Ishikawa (cell line): ENCODE results near the gene IDH3B.

Source experiments
- CEBPB ChIP-seq: IDR thresholded peaks from 2 replicates; pipeline ENCODE4 v1.6.1; 2012
- CREB1 ChIP-seq: IDR thresholded peaks from 2 replicates; pipeline ENCODE4 v1.6.1; 2012; ENCODE audit warnings: low read depth
- EGR1 ChIP-seq: IDR thresholded peaks from 2 replicates; pipeline ENCODE4 v1.6.1; 2012
- EP300 ChIP-seq: IDR thresholded peaks from 2 replicates; pipeline ENCODE4 v1.6.1; 2012; ENCODE audit warnings: borderline replicate concordance
- FOXM1 ChIP-seq: IDR thresholded peaks from 2 replicates; pipeline ENCODE4 v1.6.1; 2012; ENCODE audit warnings: low read depth, borderline replicate concordance
- MAX ChIP-seq: IDR thresholded peaks from 2 replicates; pipeline ENCODE4 v1.6.1; 2012
- NFIC ChIP-seq: IDR thresholded peaks from 2 replicates; pipeline ENCODE4 v1.6.1; 2012
- RAD21 ChIP-seq: IDR thresholded peaks from 2 replicates; pipeline ENCODE4 v1.6.1; 2012; ENCODE audit warnings: low read depth
- TAF1 ChIP-seq: IDR thresholded peaks from 2 replicates; pipeline ENCODE4 v1.6.1; 2012; ENCODE audit warnings: low read depth, mild to moderate bottlenecking
- TCF12 ChIP-seq: IDR thresholded peaks from 2 replicates; pipeline ENCODE4 v1.6.1; 2012; ENCODE audit warnings: low read depth
- TEAD4 ChIP-seq: IDR thresholded peaks from 2 replicates; pipeline ENCODE4 v1.6.1; 2012
- YY1 ChIP-seq: IDR thresholded peaks from 2 replicates; pipeline ENCODE4 v1.6.1; 2012; ENCODE audit warnings: low read depth
- ZBTB7A ChIP-seq: IDR thresholded peaks from 2 replicates; pipeline ENCODE4 v1.6.1; 2012; ENCODE audit warnings: low read depth
- TF ChIP-seq, protein P1 (sequence below): IDR thresholded peaks from 2 replicates; pipeline ENCODE4 v1.6.1; 2012
- TF ChIP-seq, protein P2 (sequence below): IDR thresholded peaks from 2 replicates; pipeline ENCODE4 v1.6.1; 2012; ENCODE audit warnings: low read depth, mild to moderate bottlenecking

The IDH3B gene

DNA sequence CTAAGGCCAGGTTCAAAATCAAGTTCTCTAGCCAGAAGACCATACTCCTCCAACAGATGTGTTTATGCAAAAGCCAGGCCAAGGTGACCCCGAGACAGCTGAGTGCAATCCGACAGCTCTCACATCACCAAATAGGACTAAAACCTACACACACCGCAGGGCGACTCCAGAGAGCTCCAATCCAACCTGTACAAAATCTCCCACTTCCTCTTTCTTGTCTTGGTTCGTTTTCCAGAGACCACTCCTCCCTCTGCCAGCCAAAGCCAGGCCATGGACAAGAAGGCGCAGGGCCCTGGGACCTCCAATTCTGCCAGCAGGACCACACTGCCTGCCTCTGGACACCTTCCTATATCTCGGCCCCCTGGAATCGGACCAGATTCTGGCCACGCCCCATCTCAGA is 23.1 kb downstream of the IDH3B start:
- TF ChIP-seq, protein P1, sequence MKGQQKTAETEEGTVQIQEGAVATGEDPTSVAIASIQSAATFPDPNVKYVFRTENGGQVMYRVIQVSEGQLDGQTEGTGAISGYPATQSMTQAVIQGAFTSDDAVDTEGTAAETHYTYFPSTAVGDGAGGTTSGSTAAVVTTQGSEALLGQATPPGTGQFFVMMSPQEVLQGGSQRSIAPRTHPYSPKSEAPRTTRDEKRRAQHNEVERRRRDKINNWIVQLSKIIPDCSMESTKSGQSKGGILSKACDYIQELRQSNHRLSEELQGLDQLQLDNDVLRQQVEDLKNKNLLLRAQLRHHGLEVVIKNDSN, result no peak
- TF ChIP-seq FOXM1, result no peak
- no peak for TF ChIP-seq ZBTB7A
- TF ChIP-seq EGR1, result no peak
- no peak for TF ChIP-seq TAF1

DNA sequence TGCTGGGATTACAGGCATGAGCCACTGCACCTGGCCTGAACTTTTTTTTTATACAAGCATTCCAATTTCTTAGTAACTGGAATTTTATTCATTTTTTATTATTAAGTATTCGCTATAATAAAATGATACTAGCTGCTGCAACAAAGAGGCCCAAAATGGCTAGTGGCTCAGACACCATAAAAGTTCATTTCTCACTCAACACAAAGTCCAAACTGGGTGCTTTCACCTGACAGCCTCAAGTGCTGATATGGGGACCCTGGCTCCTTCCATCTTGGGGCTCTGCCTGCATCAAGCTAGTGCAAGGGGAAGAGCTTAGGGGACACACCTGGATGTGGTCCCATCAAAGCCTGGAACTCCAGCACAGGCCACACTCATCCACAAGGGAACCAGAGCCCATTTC is 23.8 kb downstream of the IDH3B start:
- TF ChIP-seq EGR1, result no peak
- TF ChIP-seq FOXM1, result no peak
- no peak for TF ChIP-seq ZBTB7A
- TF ChIP-seq CREB1, result no peak
- TF ChIP-seq EP300, result no peak
- no peak for TF ChIP-seq TEAD4

GRCh38 chr20:2637246-2637645 is 26.8 kb downstream of the IDH3B start:
- TF ChIP-seq TAF1, result no peak
- no peak for TF ChIP-seq FOXM1
- TF ChIP-seq, protein P2, sequence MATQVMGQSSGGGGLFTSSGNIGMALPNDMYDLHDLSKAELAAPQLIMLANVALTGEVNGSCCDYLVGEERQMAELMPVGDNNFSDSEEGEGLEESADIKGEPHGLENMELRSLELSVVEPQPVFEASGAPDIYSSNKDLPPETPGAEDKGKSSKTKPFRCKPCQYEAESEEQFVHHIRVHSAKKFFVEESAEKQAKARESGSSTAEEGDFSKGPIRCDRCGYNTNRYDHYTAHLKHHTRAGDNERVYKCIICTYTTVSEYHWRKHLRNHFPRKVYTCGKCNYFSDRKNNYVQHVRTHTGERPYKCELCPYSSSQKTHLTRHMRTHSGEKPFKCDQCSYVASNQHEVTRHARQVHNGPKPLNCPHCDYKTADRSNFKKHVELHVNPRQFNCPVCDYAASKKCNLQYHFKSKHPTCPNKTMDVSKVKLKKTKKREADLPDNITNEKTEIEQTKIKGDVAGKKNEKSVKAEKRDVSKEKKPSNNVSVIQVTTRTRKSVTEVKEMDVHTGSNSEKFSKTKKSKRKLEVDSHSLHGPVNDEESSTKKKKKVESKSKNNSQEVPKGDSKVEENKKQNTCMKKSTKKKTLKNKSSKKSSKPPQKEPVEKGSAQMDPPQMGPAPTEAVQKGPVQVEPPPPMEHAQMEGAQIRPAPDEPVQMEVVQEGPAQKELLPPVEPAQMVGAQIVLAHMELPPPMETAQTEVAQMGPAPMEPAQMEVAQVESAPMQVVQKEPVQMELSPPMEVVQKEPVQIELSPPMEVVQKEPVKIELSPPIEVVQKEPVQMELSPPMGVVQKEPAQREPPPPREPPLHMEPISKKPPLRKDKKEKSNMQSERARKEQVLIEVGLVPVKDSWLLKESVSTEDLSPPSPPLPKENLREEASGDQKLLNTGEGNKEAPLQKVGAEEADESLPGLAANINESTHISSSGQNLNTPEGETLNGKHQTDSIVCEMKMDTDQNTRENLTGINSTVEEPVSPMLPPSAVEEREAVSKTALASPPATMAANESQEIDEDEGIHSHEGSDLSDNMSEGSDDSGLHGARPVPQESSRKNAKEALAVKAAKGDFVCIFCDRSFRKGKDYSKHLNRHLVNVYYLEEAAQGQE, result no peak
- TF ChIP-seq NFIC, result no peak
- no peak for TF ChIP-seq YY1
- TF ChIP-seq, protein P1, result no peak
- no peak for TF ChIP-seq ZBTB7A
- no peak for TF ChIP-seq TCF12
- no peak for TF ChIP-seq CREB1

- TF ChIP-seq TEAD4, result no peak
- TF ChIP-seq, protein P2, result no peak
- TF ChIP-seq, protein P1, result no peak
- no peak for TF ChIP-seq MAX
- TF ChIP-seq CREB1, result no peak
- no peak for TF ChIP-seq NFIC
Observed at GRCh38 chr20:2633381-2633780, 30.6 kb downstream of the IDH3B start.

DNA sequence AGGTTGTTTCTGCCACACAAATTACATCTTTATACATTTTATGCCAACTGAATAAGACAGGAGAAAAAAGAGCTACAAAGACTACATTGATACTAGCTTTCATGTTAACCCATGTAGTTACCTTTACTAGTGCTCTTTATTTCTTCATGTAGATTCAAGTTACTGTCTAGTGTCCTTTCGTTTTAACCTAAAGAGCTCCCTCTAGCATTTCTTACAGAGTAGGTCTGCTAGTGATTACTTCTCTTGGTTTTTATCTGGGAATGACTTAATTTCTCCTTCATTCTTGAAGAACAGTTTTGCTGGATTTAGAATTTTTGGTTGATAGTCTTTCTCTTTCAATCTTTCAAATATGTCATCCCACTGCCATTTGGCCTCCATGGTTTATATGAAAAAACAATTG is 32.8 kb downstream of the IDH3B start:
- TF ChIP-seq YY1 (no peak), RAD21 (peak; percentile 23; the same call in 1 of the 2 replicates)

DNA sequence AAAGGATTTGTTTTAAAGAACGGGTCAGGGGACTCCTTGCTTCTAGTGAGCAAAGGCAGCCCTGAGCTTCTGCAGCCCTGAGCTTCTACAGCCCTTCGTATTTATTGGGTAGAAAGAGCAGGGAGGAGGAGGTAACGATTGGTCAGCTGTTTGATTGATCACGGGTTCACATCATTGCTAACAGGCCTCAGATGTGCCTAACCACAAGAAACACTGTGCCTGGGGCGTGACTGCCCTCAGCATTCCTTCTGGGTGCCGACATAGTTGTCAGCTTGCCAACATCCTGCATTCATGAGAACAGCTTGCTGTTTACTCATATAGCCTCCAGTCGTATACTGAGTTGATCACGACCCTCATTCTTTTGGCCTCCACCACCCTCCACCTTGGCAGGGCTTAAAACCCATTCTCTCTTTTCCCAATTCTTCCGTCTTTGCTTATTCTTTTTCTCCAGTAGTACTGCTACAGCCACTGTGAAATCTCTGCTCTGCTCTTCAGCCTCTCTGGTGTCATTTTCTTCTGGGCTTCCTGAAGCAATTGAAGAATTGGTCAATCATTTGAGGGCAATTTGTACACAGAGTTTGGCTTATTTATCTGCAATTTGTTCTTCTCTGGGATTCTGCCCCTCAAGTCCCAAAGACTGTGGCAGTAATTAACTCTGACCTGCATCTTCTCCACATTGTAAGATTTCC is 37.0 kb downstream of the IDH3B start:
- TF ChIP-seq MAX (peak; percentile 44; the same call in 1 of the 2 replicates), YY1 (no peak), ZBTB7A (no peak), CREB1 (no peak), TAF1 (no peak), CEBPB (no peak), TEAD4 (peak; percentile 83), NFIC (peak; percentile 62), FOXM1 (no peak), RAD21 (no peak), TCF12 (no peak), EP300 (no peak), EGR1 (no peak)
- TF ChIP-seq, protein P2, result no peak
- TF ChIP-seq, protein P1, result peak; percentile 66
